Measurements from ENCODE around the gene CPED1.
"Not testable (repeated sequence)": the region's sequence is repeated elsewhere in the genome, so short reads cannot be mapped to it uniquely, and the experiment has no call there.

CPED1 gene

GRCh38 chr7:121235201-121235600 lies 246.7 kb downstream of the CPED1 start:
- no peak for TF ChIP-seq CTCF (IDR thresholded peaks at IDR 0.05; ENCODE audit: low read depth, low read length, missing control alignments)
- Histone ChIP-seq H3K27me3 (replicated peaks) (no peaks in the 10 kb centered on the region), H3K27ac (no peak overlapping the region), H3K4me3 (ENCODE audit: low read depth, low read length) (no peak overlapping the region), H3K36me3 (replicated peaks) (no peaks in the 10 kb centered on the region)
- no peak for DNase-seq
- in situ Hi-C loops (cut with HindIII; ENCODE audit: low pct_ligation_motif_present, low sequenced_read_pairs): no loop called here

- in situ Hi-C loops (cut with HindIII; ENCODE audit: low pct_ligation_motif_present, low sequenced_read_pairs): no loop called here
- TF ChIP-seq CTCF (IDR thresholded peaks at IDR 0.05; ENCODE audit: low read depth, low read length, missing control alignments): no peak
- Histone ChIP-seq H3K27me3 (replicated peaks) (no peaks in the 10 kb centered on the region), H3K36me3 (replicated peaks) (no peaks in the 10 kb centered on the region), H3K27ac (no peak overlapping the region), H3K4me3 (ENCODE audit: low read depth, low read length) (no peak overlapping the region)
- DNase-seq: no peak
Observed at GRCh38 chr7:121237601-121238000, 249.1 kb downstream of the CPED1 start.

GRCh38 chr7:121244120-121244870 lies 255.8 kb downstream of the CPED1 start:
- no peaks in the 10 kb centered on the region for H3K36me3 ChIP-seq (replicated peaks)
- no peaks in the 10 kb centered on the region for H3K27me3 ChIP-seq (replicated peaks)
- no peak for TF ChIP-seq CTCF (IDR thresholded peaks at IDR 0.05; ENCODE audit: low read depth, low read length, missing control alignments)
- in situ Hi-C loops (cut with HindIII; ENCODE audit: low pct_ligation_motif_present, low sequenced_read_pairs): no loop called here
- no peak for DNase-seq
- H3K27ac ChIP-seq: no peak overlapping the region
- no peak overlapping the region for H3K4me3 ChIP-seq (ENCODE audit: low read depth, low read length)

GRCh38 chr7:121251367-121251766 lies 262.9 kb downstream of the CPED1 start:
- H3K27ac ChIP-seq; H3K27me3 ChIP-seq (replicated peaks); H3K4me3 ChIP-seq (ENCODE audit: low read depth, low read length); H3K36me3 ChIP-seq (replicated peaks); in situ Hi-C loops (cut with HindIII; ENCODE audit: low pct_ligation_motif_present, low sequenced_read_pairs); DNase-seq: not testable (repeated sequence)

- H3K27ac ChIP-seq; DNase-seq; in situ Hi-C loops (cut with HindIII; ENCODE audit: low pct_ligation_motif_present, low sequenced_read_pairs); H3K4me3 ChIP-seq (ENCODE audit: low read depth, low read length); H3K36me3 ChIP-seq (replicated peaks); H3K27me3 ChIP-seq (replicated peaks): not testable (repeated sequence)
Observed at GRCh38 chr7:121252523-121253235, 264.2 kb downstream of the CPED1 start.

GRCh38 chr7:121259826-121260225 lies 271.3 kb downstream of the CPED1 start:
- in situ Hi-C loops (cut with HindIII; ENCODE audit: low pct_ligation_motif_present, low sequenced_read_pairs): no loop called here
- no peak overlapping the region for H3K4me3 ChIP-seq (ENCODE audit: low read depth, low read length)
- no peaks in the 10 kb centered on the region for H3K36me3 ChIP-seq (replicated peaks)
- TF ChIP-seq CTCF (IDR thresholded peaks at IDR 0.05; ENCODE audit: low read depth, low read length, missing control alignments): no peak
- DNase-seq: no peak
- H3K27ac ChIP-seq: no peak overlapping the region
- no peaks in the 10 kb centered on the region for H3K27me3 ChIP-seq (replicated peaks)
